ENCODE measurements around the gene IFIH1.

GRCh38 chr2:162365392-162365791 lies 46.9 kb upstream of the IFIH1 start:
- TF ChIP-seq EZH2 (IDR thresholded peaks at IDR 0.05; ENCODE audit: low read length, unreplicated experiment) (no peak), EZH2phosphoT487 (IDR thresholded peaks at IDR 0.05; ENCODE audit: borderline replicate concordance, low read length) (no peak)
- TF ChIP-seq, protein P1, sequence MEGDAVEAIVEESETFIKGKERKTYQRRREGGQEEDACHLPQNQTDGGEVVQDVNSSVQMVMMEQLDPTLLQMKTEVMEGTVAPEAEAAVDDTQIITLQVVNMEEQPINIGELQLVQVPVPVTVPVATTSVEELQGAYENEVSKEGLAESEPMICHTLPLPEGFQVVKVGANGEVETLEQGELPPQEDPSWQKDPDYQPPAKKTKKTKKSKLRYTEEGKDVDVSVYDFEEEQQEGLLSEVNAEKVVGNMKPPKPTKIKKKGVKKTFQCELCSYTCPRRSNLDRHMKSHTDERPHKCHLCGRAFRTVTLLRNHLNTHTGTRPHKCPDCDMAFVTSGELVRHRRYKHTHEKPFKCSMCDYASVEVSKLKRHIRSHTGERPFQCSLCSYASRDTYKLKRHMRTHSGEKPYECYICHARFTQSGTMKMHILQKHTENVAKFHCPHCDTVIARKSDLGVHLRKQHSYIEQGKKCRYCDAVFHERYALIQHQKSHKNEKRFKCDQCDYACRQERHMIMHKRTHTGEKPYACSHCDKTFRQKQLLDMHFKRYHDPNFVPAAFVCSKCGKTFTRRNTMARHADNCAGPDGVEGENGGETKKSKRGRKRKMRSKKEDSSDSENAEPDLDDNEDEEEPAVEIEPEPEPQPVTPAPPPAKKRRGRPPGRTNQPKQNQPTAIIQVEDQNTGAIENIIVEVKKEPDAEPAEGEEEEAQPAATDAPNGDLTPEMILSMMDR (conservative IDR thresholded peaks at IDR 0.05; ENCODE audit: low read depth, low read length), result no peak
